Keratinocyte (primary cell): Measurements from ENCODE around the gene ANKRD60. TPM values are rescaled to one million over a fixed set of nuclear protein-coding genes. Genes with fewer than 3 reads are reported as not detected.

ENCODE experiments used
- DNase-seq: peaks from one replicate; pipeline ENCODE4 v3.0.0-alpha.2; 2011; ENCODE audit warnings: low read depth, missing footprints, low spot score
- FAIRE-seq: peaks from 2 replicates; lab custom pipeline; 2011; peaks lifted over from hg19 to GRCh38; lab: Jason Lieb, UNC
- H2AFZ ChIP-seq: 2 replicates; pipeline ENCODE4 v1.6.0; 2012; ENCODE audit warnings: low read length, control low read depth, inconsistent platforms; ENCODE audit not compliant: control insufficient read depth
- H3K27ac ChIP-seq: 2 replicates; pipeline ENCODE4 v1.5.1; 2011; ENCODE audit warnings: low read length; ENCODE audit not compliant: control insufficient read depth, insufficient read depth
- H3K27me3 ChIP-seq: 3 replicates; pipeline ENCODE4 v1.6.0; 2011; ENCODE audit warnings: low read length; ENCODE audit not compliant: control insufficient read depth, insufficient read depth; ENCODE audit errors: extremely low read depth
- H3K36me3 ChIP-seq, 2 experiments: 2 replicates in 1 of 2; 3 replicates in 1 of 2; pipeline ENCODE4 v1.5.1; 2011; ENCODE audit warnings: low read length in 2 of 2, mild to moderate bottlenecking in 1 of 2; ENCODE audit not compliant: control insufficient read depth in 2 of 2, insufficient read depth in 2 of 2; ENCODE audit errors: extremely low read depth in 1 of 2
- H3K4me1 ChIP-seq: 3 replicates; pipeline ENCODE4 v1.5.1; 2011; ENCODE audit warnings: low read length; ENCODE audit not compliant: control insufficient read depth, insufficient read depth; ENCODE audit errors: extremely low read depth
- H3K4me2 ChIP-seq: 3 replicates; pipeline ENCODE4 v1.6.0; 2011; ENCODE audit warnings: low read depth, low read length; ENCODE audit not compliant: control insufficient read depth, insufficient read depth; ENCODE audit errors: extremely low read depth
- H3K4me3 ChIP-seq, 3 experiments: fragments of 200-600 bp in 1 of 3; sonication (generic) in 1 of 3; 2 replicates in 2 of 3; 3 replicates in 1 of 3; pipeline ENCODE4 v1.5.1; 2011 to 2016; ENCODE audit warnings: low read length in 3 of 3, mild to moderate bottlenecking in 3 of 3, control low read depth in 2 of 3, inconsistent platforms in 1 of 3, low read depth in 1 of 3, mixed read lengths in 1 of 3, mixed run types in 1 of 3, moderate library complexity in 1 of 3; ENCODE audit not compliant: control insufficient read depth in 2 of 3, insufficient read depth in 2 of 3; ENCODE audit errors: extremely low read depth in 1 of 3
- H3K79me2 ChIP-seq: 2 replicates; pipeline ENCODE4 v1.6.0; 2012; ENCODE audit warnings: low read length; ENCODE audit not compliant: control insufficient read depth, insufficient read depth
- H3K9ac ChIP-seq: 3 replicates; pipeline ENCODE4 v1.6.0; 2011; ENCODE audit warnings: low read length; ENCODE audit not compliant: control insufficient read depth, insufficient read depth; ENCODE audit errors: extremely low read depth
- H3K9me1 ChIP-seq: 3 replicates; pipeline ENCODE4 v1.6.0; 2011; ENCODE audit warnings: low read length; ENCODE audit not compliant: control insufficient read depth, insufficient read depth; ENCODE audit errors: extremely low read depth
- H3K9me3 ChIP-seq: 2 replicates; pipeline ENCODE4 v1.5.1; 2012; ENCODE audit warnings: low read depth, low read length; ENCODE audit not compliant: control insufficient read depth
- H4K20me1 ChIP-seq: 3 replicates; pipeline ENCODE4 v1.6.0; 2011; ENCODE audit warnings: low read length; ENCODE audit not compliant: control insufficient read depth, insufficient read depth; ENCODE audit errors: extremely low read depth
- CTCF ChIP-seq, 3 experiments: IDR thresholded peaks in 1 of 3; conservative IDR thresholded peaks in 1 of 3; optimal IDR thresholded peaks in 1 of 3; 2 replicates in 2 of 3; 3 replicates in 1 of 3; pipeline versions ENCODE3 to v1.5.1; 2011; ENCODE audit warnings: low read length in 3 of 3, mild to moderate bottlenecking in 3 of 3, moderate library complexity in 2 of 3, control low read depth in 1 of 3, inconsistent platforms in 1 of 3; ENCODE audit not compliant: insufficient read depth in 2 of 3; ENCODE audit errors: extremely low read depth in 1 of 3
- EZH2 ChIP-seq: IDR thresholded peaks from one replicate; pipeline ENCODE4 v1.6.1; 2012; ENCODE audit warnings: inconsistent platforms, mild to moderate bottlenecking, low read length, moderate library complexity
- dilution Hi-C: fragments of 300-500 bp; cut with MboI; formaldehyde crosslinking; loops from one replicate; pipeline ENCODE4 v1.7.0; 2020; ENCODE audit warnings: low sequenced_read_pairs; ENCODE audit not compliant: extremely low pct_ligation_motif_present
- polyA plus RNA-seq, 5 experiments: library from polyadenylated mRNA; depleted of rRNA in 3 of 5; stranded (reverse) in 3 of 5; stranded (forward) in 1 of 5; unstranded in 1 of 5; fragments of >200 nt; gene quantifications; 1 replicate in 1 of 5; 2 replicates in 3 of 5; 3 replicates in 1 of 5; pipeline versions ENCODE4 v1.2.1 to v1.2.3, GENCODE V29; 2011 to 2012; ENCODE audit warnings: missing spikeins in 2 of 5, low read depth in 1 of 5, low replicate concordance in 1 of 5

Gene ANKRD60
- polyA plus RNA-seq, 1 donor (not counting 4 experiments of a cell fraction or from before 2014, with no cell fraction given), result not detected

- Histone ChIP-seq H2AFZ (no peak overlapping the region), H3K36me3 (peaks cover 7 to 21% of the 10 kb centered on the region in 2 experiments), H3K4me3 (no peak overlapping the region), H3K79me2 (no peaks in the 10 kb centered on the region), H3K9me3 (no peaks in the 10 kb centered on the region), H3K4me1 (peaks cover 5% of the 10 kb centered on the region), H3K27me3 (no peaks in the 10 kb centered on the region), H3K4me2 (no peak overlapping the region), H4K20me1 (no peaks in the 10 kb centered on the region), H3K27ac (no peak overlapping the region), H3K9ac (no peak overlapping the region), H3K9me1 (no peaks in the 10 kb centered on the region)
- dilution Hi-C loops, result no loop called here
- DNase-seq (no peak), FAIRE-seq (no peak)
- TF ChIP-seq EZH2 (no peak), CTCF (optimal IDR thresholded peaks at IDR 0.05 in 1 of 3, IDR thresholded peaks at IDR 0.05 in 1 of 3, conservative IDR thresholded peaks at IDR 0.05 in 1 of 3; ENCODE audit: extremely low read depth in 1 of 3, insufficient read depth in 2 of 3, low read length in 3 of 3) (no peak)
Measured at GRCh38 chr20:58239216-58239615, 10.8 kb upstream of the ANKRD60 start.

- no peak overlapping the region for H3K27ac ChIP-seq
- no peaks in the 10 kb centered on the region for H4K20me1 ChIP-seq
- H3K9ac ChIP-seq, result no peak overlapping the region
- no peaks in the 10 kb centered on the region for H3K79me2 ChIP-seq
- no peaks in the 10 kb centered on the region for H3K9me1 ChIP-seq
- dilution Hi-C loops, result no loop called here
- TF ChIP-seq CTCF (optimal IDR thresholded peaks at IDR 0.05 in 1 of 3, IDR thresholded peaks at IDR 0.05 in 1 of 3, conservative IDR thresholded peaks at IDR 0.05 in 1 of 3; ENCODE audit: extremely low read depth in 1 of 3, insufficient read depth in 2 of 3, low read length in 3 of 3) (no peak), EZH2 (no peak)
- H3K9me3 ChIP-seq, result no peaks in the 10 kb centered on the region
- no peak for DNase-seq
- FAIRE-seq, result no peak
- H3K4me3 ChIP-seq, result no peak overlapping the region
- peaks cover 5% of the 10 kb centered on the region for H3K4me1 ChIP-seq
- H3K36me3 ChIP-seq, result peaks cover 7 to 21% of the 10 kb centered on the region in 2 experiments
- no peak overlapping the region for H3K4me2 ChIP-seq
- H2AFZ ChIP-seq, result no peak overlapping the region
- no peaks in the 10 kb centered on the region for H3K27me3 ChIP-seq
Measured at GRCh38 chr20:58238490-58238889, 10.0 kb upstream of the ANKRD60 start.
